Esophagus mucosa (tissue), 1 donor: Measurements from ENCODE around the gene PCSK5. TPM values are rescaled to one million over a fixed set of nuclear protein-coding genes. Genes with fewer than 3 reads are reported as not detected.
"Not testable (repeated sequence)": the region's sequence is repeated elsewhere in the genome, so short reads cannot be mapped to it uniquely, and the experiment has no call there.

Source experiments
- ATAC-seq: fragments of 200-7000 bp; cut with Tn5 transposase; one replicate; pipeline ENCODE4 v1.9.1; 2020
- total RNA-seq: library from RNA; stranded (reverse); gene quantifications from one replicate; pipeline ENCODE4 v1.2.4, GENCODE V29; 2023
- donor health status: DM: yes; HTN: yes; CAD: no.

PCSK5 gene
- total RNA-seq, 1 donor from 2014 or later = 13.6 TPM

- peak; percentile 44 for ATAC-seq
Measured at GRCh38 chr9:76323490-76323889, 433.0 kb downstream of the PCSK5 start.

GRCh38 chr9:76324030-76324429, 433.6 kb downstream of the PCSK5 start:
- not testable (repeated sequence) for ATAC-seq

- ATAC-seq = no peak
Measured at GRCh38 chr9:76330034-76330433, 439.6 kb downstream of the PCSK5 start.

GRCh38 chr9:76333388-76333787, 442.9 kb downstream of the PCSK5 start:
- ATAC-seq = no peak

- ATAC-seq = no peak
Measured at GRCh38 chr9:76333964-76334363, 443.5 kb downstream of the PCSK5 start.

GRCh38 chr9:76336027-76336426, 445.6 kb downstream of the PCSK5 start:
- no peak for ATAC-seq

- ATAC-seq = no peak
Measured at GRCh38 chr9:76338418-76338817, 447.9 kb downstream of the PCSK5 start.

- no peak for ATAC-seq
Measured at GRCh38 chr9:76341616-76342015, 451.1 kb downstream of the PCSK5 start.

GRCh38 chr9:76342201-76342600, 451.7 kb downstream of the PCSK5 start:
- ATAC-seq = no peak

- ATAC-seq = no peak
Measured at GRCh38 chr9:76342858-76343257, 452.4 kb downstream of the PCSK5 start.

- ATAC-seq = no peak
Measured at GRCh38 chr9:76349865-76350264, 459.4 kb downstream of the PCSK5 start.

- no peak for ATAC-seq
Measured at GRCh38 chr9:76351006-76351405, 460.5 kb downstream of the PCSK5 start.

GRCh38 chr9:76352026-76352620, 461.6 kb downstream of the PCSK5 start:
- no peak for ATAC-seq

GRCh38 chr9:76353280-76353679, 462.8 kb downstream of the PCSK5 start:
- no peak for ATAC-seq

GRCh38 chr9:76354221-76354620, 463.7 kb downstream of the PCSK5 start:
- ATAC-seq = no peak

- no peak for ATAC-seq
Measured at GRCh38 chr9:76355886-76356285, 465.4 kb downstream of the PCSK5 start.

- no peak for ATAC-seq
Measured at GRCh38 chr9:76357555-76357954, 467.1 kb downstream of the PCSK5 start.

- no peak for ATAC-seq
Measured at GRCh38 chr9:76358628-76359280, 468.3 kb downstream of the PCSK5 start.

- no peak for ATAC-seq
Measured at GRCh38 chr9:76359365-76359764, 468.9 kb downstream of the PCSK5 start.

- ATAC-seq = no peak
Measured at GRCh38 chr9:76359766-76360165, 469.3 kb downstream of the PCSK5 start.

GRCh38 chr9:76362332-76363031, 472.0 kb downstream of the PCSK5 start:
- not testable (repeated sequence) for ATAC-seq

- no peak for ATAC-seq
Measured at GRCh38 chr9:76363032-76363395, 472.5 kb downstream of the PCSK5 start.

GRCh38 chr9:76365028-76365427, 474.6 kb downstream of the PCSK5 start:
- peak; percentile 99 for ATAC-seq

GRCh38 chr9:76366275-76366674, 475.8 kb downstream of the PCSK5 start:
- ATAC-seq = no peak
